GM12891 (cell line): ENCODE data around the gene CEP192.

Source experiments
- POLR2A ChIP-seq: IDR thresholded peaks from 2 replicates; pipeline ENCODE4 v1.6.1; 2011; ENCODE audit warnings: low read depth, low read length, control low read depth
- POLR2AphosphoS5 ChIP-seq: IDR thresholded peaks from 2 replicates; pipeline ENCODE4 v1.6.1; 2011; ENCODE audit warnings: low read depth, low read length, control low read depth

DNA sequence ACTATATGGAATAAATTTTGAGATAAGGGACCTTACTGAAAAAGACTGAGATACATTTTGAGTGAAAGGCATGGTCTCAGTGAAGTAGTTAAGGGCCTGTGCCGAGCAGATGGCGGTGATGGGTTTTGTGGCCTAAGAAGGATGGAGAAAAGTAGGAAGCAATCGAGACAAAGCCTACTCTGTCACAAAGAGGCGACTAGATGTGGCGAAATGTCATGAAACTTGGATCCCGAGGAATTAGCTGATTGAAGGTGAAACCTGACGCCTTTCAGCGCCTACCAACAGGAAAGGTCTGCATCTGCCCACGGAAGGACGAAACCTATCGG lies 558 bp upstream of the CEP192 start:
- TF ChIP-seq POLR2A (no peak), POLR2AphosphoS5 (no peak)
